Pancreas (tissue), 10 donors: ENCODE measurements around the gene GPR152. TPM values are rescaled to one million over a fixed set of nuclear protein-coding genes. Genes with fewer than 3 reads are reported as not detected.
A peak's percentile ranks its signal among the peaks of the same experiment; 100 is the strongest.
"Not testable (repeated sequence)": the region's sequence is repeated elsewhere in the genome, so short reads cannot be mapped to it uniquely, and the experiment has no call there.

Source experiments
- ATAC-seq, 4 donors: fragments of 200-7000 bp; cut with Tn5 transposase; one replicate each; pipeline versions ENCODE4 v1.8.0 to v1.9.1; 2020; ENCODE audit warnings: mild to moderate bottlenecking in 4 of 4, moderate library complexity in 4 of 4
- DNase-seq, 6 donors: peaks; one replicate each; pipeline ENCODE4 v3.0.0-alpha.2; 2020
- FAIRE-seq: peaks from 2 replicates; lab custom pipeline; 2012; peaks lifted over from hg19 to GRCh38; lab: Jason Lieb, UNC
- H3K27ac ChIP-seq, 4 donors: fragments of 200-600 bp; sonication (generic); 1 replicate in 3 of 4; 2 replicates in 1 of 4; pipeline versions ENCODE4 v1.5.0 to v1.8.0; 2020
- H3K27me3 ChIP-seq, 4 donors: fragments of 200-600 bp; one replicate each; pipeline ENCODE4 v1.8.0; 2021
- H3K36me3 ChIP-seq, 3 donors: fragments of 200-600 bp; sonication (generic) in 1 of 3; one replicate each; pipeline versions ENCODE4 v1.5.0 to v1.8.0; 2020 to 2021
- H3K4me1 ChIP-seq, 3 donors: fragments of 200-600 bp; one replicate each; pipeline ENCODE4 v1.8.0; 2021
- H3K4me3 ChIP-seq, 4 donors: fragments of 200-600 bp; sonication (generic) in 2 of 4; one replicate each; pipeline versions ENCODE4 v1.5.0 to v1.8.0; 2020 to 2021
- H3K9me3 ChIP-seq, 4 donors: fragments of 200-600 bp; one replicate each; pipeline ENCODE4 v1.8.0; 2021
- WGBS, 2 donors: extraction: QIAGEN DNeasy Blood & Tissue Kit; methylation state at CpG; one replicate each; pipeline ENCODE4 v1.1.7; 2013; 5-methylcytosine and 5-hydroxymethylcytosine counted together
- intact Hi-C, 3 donors: fragments of 100-400 bp; cut with DNase I; formaldehyde crosslinking; loops; one replicate each; pipeline versions ENCODE4 v1.11.1 to v1.14.2; 2022
- polyA plus RNA-seq, 2 donors: library from polyadenylated mRNA; stranded (reverse); fragments of 200-250 nt; gene quantifications; one replicate each; pipeline ENCODE4 v1.2.3, GENCODE V29; 2013
- total RNA-seq, 6 donors: library from RNA; stranded (reverse); fragmentation: NEBNext Ultra II Directional in 4 of 6; extraction: Animal tissue kit (Norgen Biotek cat#: 25700) in 4 of 6; gene quantifications; one replicate each; pipeline versions ENCODE4 v1.2.1 to v1.2.4, GENCODE V29; 2021 to 2023
- TF ChIP-seq, protein P1 (sequence below), 4 donors: fragments of 200-600 bp; sonication (generic) in 3 of 4; IDR thresholded peaks; one replicate each; pipeline versions ENCODE4 v1.5.0 to v1.8.0; 2021; ENCODE audit warnings: antibody characterized with exemption in 4 of 4
- donor health status: healthy with polysubstance abuse.
- donor health status: DM: no; HTN: no; CAD: no; lungs with moderate emphysema.
- donor health status: DM: no; HTN: no; CAD: no.
- donor health status: control.
- donor health status: control.
- donor health status: Bipolar disorder and iron deficiency.
- donor health status: DM: yes; HTN: yes; CAD: no.
- donor health status: DM: no; HTN: no; CAD: no.
- donor health status: DM: no; HTN: no; CAD: no.
- donor health status: DM: yes; HTN: yes; CAD: no.

GPR152 gene
- total and polyA plus RNA-seq, 8 donors, result not detected

DNA sequence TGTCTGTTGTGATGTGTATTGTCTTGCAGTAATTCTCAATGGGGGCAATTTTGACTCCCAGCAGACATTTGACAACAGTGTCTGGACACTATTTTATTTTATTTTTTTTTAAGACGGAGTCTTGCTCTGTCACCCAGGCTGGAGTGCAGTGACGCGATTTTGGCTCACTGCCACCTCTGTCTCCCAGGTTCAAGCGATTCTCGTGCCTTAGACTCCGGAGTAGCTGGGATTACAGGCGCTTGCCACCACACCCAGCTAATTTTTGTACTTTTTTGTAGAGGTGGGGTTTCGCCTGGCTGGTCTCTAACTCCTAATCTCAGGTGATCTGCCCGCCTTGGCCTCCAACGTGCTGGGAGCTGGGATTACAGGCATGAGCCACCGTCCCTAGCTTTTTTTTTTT is 22.8 kb downstream of the GPR152 start:
- FAIRE-seq, result no peak
- intact Hi-C loops, result loop anchor here in 1 of 3 donors (10.0 kb wide), 1 partner anchor 65 kb away; no protein-coding TSS in a partner anchor
- TF ChIP-seq, protein P1, sequence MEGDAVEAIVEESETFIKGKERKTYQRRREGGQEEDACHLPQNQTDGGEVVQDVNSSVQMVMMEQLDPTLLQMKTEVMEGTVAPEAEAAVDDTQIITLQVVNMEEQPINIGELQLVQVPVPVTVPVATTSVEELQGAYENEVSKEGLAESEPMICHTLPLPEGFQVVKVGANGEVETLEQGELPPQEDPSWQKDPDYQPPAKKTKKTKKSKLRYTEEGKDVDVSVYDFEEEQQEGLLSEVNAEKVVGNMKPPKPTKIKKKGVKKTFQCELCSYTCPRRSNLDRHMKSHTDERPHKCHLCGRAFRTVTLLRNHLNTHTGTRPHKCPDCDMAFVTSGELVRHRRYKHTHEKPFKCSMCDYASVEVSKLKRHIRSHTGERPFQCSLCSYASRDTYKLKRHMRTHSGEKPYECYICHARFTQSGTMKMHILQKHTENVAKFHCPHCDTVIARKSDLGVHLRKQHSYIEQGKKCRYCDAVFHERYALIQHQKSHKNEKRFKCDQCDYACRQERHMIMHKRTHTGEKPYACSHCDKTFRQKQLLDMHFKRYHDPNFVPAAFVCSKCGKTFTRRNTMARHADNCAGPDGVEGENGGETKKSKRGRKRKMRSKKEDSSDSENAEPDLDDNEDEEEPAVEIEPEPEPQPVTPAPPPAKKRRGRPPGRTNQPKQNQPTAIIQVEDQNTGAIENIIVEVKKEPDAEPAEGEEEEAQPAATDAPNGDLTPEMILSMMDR (IDR thresholded peaks at IDR 0.05), result no peak
- Histone ChIP-seq H3K9me3 (no peaks in the 10 kb centered on the region), H3K4me1 (peaks cover 4 to 14% (median 12%) of the 10 kb centered on the region in 3 donors), H3K36me3 (peaks cover 0 to 16% (median 14%) of the 10 kb centered on the region in 3 donors), H3K27ac (no peak overlapping the region), H3K4me3 (peak overlapping the region in 1 of 4 donors; percentile 85), H3K27me3 (no peaks in the 10 kb centered on the region)
- no peak for ATAC-seq
- 64 to 69% methylated on average over 10 to 11 of the region's 11 CpGs for WGBS, 2 donors
- DNase-seq, result no peak

DNA sequence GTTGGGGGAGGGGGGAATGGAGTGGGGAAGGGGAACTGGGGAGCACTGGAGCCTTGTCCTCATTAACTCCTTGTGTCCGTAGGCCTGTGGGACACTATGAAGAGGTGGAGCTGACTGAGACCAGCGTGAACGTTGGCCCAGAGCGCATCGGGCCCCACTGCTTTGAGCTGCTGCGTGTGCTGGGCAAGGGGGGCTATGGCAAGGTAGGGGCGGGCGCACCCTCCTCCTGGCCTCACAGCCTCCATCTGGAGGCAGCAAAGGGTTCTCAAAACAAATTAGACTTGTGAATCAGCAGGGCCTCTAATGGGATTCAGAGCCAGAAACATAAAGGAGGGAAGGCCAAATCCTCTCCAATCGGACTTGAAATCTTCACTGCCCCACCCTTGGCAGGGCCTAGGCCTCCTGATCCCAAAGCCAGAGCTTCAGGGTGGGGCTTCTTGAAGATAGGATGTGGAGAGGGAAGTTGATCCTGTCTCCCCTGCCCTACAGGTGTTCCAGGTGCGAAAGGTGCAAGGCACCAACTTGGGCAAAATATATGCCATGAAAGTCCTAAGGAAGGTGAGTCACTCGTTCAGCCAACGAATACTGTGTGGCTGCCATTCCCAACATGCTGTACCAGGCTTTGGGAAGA is 23.4 kb downstream of the GPR152 start:
- H3K27ac ChIP-seq, result peak overlapping the region in 1 of 4 donors; percentile 89
- DNase-seq, result no peak
- intact Hi-C loops, result no loop called here

DNA sequence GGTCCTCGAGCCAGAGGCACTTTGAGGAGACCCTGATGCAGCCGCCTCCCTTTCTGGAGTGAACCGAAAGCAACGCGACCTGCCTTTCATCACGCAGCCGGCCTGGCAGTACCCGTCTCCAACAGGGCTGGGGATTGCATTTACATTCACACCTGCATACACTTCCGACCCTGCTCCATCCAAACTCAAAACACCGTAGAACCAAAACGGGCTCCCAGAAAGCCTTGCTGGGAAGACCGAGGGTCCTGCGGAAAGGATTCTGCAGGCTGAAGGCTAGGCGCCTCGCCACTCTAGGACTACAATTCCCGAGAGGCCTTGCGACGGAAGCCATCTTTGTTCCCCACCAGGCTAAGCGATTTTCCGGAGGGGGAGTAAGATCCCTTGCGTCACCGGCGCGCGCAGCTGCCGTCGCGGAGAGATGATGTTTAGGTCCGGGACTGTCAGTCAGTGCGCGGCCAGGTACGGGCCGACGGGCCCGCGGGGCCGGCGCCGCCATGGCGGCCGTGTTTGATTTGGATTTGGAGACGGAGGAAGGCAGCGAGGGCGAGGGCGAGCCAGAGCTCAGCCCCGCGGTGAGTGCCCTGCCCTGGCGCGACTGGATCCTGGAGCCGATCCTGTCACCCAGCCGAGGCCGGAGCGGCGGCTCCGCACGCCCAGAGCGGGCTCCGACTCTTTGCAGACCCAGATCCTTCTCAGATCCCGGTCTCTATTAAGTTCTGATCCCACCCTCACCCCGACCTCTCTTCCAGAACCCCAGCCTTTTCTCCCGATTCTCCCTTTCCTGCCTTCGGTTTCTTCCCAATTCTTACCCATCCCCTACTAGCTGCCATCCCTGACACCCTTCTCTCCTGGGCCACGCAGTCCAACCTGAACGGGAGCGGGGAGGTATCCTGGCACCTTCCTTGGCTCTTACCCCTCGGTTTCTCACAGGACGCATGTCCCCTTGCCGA is 24.2 kb downstream of the GPR152 start, which contains the start of gene RPS6KB2:
Gene RPS6KB2 (plus strand): TSS at position 443 of the 950 bp plus-strand sequence. CDS start 52 bp downstream, at position 495.
- DNase-seq (peak; percentile 98 to 100 (median 98)), FAIRE-seq (no peak), ATAC-seq (peak; percentile 95 to 98 (median 96))
- H3K36me3 ChIP-seq, result peaks cover 0 to 12% (median 6%) of the 10 kb centered on the region in 3 donors
- H3K9me3 ChIP-seq, result no peaks in the 10 kb centered on the region
- peak within 1 kb of the TSS; percentile 59 to 94 (median 84) for H3K4me3 ChIP-seq
- intact Hi-C loops, result no loop called here
- peaks cover 4 to 14% (median 12%) of the 10 kb centered on the region in 3 donors for H3K4me1 ChIP-seq
- TF ChIP-seq, protein P1 (IDR thresholded peaks at IDR 0.05), result no peak
- 0 to 1% methylated on average over 64 to 68 of the region's 68 CpGs for WGBS, 2 donors
- H3K27ac ChIP-seq, result peak within 1 kb of the TSS; percentile 62 to 89 (median 76)
- no peaks in the 10 kb centered on the region for H3K27me3 ChIP-seq

More for the DNA sequence above, 23.4 kb downstream of the GPR152 start:
- WGBS, 2 donors, result 31 to 33% methylated on average over 12 of the region's 12 CpGs
- Histone ChIP-seq H3K4me1 (peaks cover 4 to 14% (median 12%) of the 10 kb centered on the region in 3 donors), H3K27me3 (no peaks in the 10 kb centered on the region), H3K9me3 (no peaks in the 10 kb centered on the region), H3K36me3 (peaks cover 0 to 16% (median 8%) of the 10 kb centered on the region in 3 donors), H3K4me3 (peak overlapping the region; percentile 59 to 94 (median 84))
- FAIRE-seq (no peak), ATAC-seq (no peak)
- TF ChIP-seq, protein P1 (IDR thresholded peaks at IDR 0.05), result no peak

DNA sequence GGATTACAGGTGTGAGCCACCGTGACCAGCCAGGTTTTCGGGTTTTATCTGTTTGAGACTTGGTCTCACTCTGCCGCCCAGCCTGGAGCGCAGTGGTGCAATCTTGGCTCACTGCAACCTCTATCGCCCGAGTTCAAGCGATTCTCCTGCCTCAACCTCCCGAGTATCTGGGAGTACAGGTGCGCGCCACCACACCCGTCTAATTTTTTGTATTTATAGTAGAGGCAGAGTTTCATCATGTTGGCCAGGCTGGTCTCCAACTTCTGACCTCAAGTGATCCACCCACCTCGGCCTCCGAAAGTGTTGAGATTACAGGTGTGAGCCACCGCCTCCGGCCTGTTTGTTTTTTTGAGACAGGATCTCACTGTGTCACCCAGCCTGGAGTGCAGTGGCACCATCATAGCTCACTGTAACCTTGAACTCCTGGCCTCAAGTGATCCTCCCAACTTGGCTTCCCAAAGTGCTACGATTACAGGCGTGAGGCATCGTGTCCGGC is 25.1 kb downstream of the GPR152 start:
- H3K36me3 ChIP-seq, H3K9me3 ChIP-seq, H3K27me3 ChIP-seq, DNase-seq, FAIRE-seq, intact Hi-C loops, ATAC-seq: not testable (repeated sequence)
- H3K4me3 ChIP-seq, result peak overlapping the region; percentile 59 to 94 (median 84)
- WGBS, 2 donors, result 58 to 59% methylated on average over 19 of the region's 19 CpGs
- H3K27ac ChIP-seq, result peak overlapping the region; percentile 62 to 89 (median 76)
- H3K4me1 ChIP-seq, result peaks cover 4 to 14% (median 12%) of the 10 kb centered on the region in 3 donors
